ENCODE measurements around the gene TMEM248. TPM values are rescaled to one million over a fixed set of nuclear protein-coding genes. Genes with fewer than 3 reads are reported as not detected.
"Not testable (repeated sequence)": the region's sequence is repeated elsewhere in the genome, so short reads cannot be mapped to it uniquely, and the experiment has no call there.

TMEM248 gene
- total RNA-seq, 3 donors from 2014 or later: 101 to 130 (median 111) TPM

DNA sequence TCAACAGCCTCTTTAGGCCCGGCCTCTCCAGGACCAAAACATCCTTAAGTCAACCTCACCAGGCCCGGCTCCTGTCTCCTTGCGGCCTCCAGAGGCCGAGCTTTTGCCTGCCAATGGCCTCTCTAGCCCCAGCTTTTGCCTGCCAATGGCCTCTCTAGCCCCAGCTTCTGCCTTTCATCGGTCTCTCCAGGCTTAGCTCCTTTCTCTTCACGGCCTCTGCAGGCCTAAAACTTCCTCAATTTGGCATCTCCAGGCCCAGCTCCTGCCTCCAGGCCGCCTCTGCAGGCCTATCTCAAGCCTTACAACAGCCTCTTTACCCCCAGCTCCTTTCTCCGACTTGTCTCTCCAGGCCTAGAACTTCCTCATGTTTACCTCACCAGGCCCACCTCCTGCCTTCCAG is 15.7 kb upstream of the TMEM248 start:
- Histone ChIP-seq H3K9me3 (no peaks in the 10 kb centered on the region), H3K36me3 (ENCODE audit: low read depth) (no peaks in the 10 kb centered on the region)
- intact Hi-C loops (cut with DNase I, micrococcal nuclease): no loop called here

DNA sequence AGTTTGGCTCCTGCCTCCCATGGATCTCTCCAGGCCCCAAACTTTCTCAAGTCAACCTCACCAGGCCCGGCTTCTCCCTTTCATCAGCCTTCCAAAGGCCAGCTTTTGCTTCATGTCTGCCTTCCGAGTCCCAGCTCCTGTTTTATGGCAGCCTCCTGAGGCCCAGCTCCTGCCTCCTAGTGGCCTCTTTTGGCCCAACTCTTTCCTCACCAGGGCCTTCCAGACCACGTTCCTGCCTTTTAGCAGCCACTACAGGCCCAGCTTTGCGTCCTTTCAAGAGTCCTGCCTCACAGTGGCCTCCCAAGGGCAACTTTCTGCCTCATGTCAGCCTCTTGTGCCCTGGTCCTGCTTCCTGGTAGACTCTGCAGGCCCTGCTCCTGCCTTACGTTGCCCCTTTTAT is 15.3 kb upstream of the TMEM248 start:
- H3K4me3 ChIP-seq: no peak overlapping the region
- H3K36me3 ChIP-seq (ENCODE audit: low read depth): no peaks in the 10 kb centered on the region
- DNase-seq: no peak
- TF ChIP-seq, protein P1, sequence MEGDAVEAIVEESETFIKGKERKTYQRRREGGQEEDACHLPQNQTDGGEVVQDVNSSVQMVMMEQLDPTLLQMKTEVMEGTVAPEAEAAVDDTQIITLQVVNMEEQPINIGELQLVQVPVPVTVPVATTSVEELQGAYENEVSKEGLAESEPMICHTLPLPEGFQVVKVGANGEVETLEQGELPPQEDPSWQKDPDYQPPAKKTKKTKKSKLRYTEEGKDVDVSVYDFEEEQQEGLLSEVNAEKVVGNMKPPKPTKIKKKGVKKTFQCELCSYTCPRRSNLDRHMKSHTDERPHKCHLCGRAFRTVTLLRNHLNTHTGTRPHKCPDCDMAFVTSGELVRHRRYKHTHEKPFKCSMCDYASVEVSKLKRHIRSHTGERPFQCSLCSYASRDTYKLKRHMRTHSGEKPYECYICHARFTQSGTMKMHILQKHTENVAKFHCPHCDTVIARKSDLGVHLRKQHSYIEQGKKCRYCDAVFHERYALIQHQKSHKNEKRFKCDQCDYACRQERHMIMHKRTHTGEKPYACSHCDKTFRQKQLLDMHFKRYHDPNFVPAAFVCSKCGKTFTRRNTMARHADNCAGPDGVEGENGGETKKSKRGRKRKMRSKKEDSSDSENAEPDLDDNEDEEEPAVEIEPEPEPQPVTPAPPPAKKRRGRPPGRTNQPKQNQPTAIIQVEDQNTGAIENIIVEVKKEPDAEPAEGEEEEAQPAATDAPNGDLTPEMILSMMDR (IDR thresholded peaks at IDR 0.05): no peak
- peak; percentile 20 for ATAC-seq
- no peaks in the 10 kb centered on the region for H3K9me3 ChIP-seq
- no peaks in the 10 kb centered on the region for H3K4me1 ChIP-seq (ENCODE audit: low read depth)
- intact Hi-C loops (cut with DNase I, micrococcal nuclease): no loop called here

More for the DNA sequence above, 15.7 kb upstream of the TMEM248 start:
- ATAC-seq: no peak
- Histone ChIP-seq H3K4me3 (no peak overlapping the region), H3K4me1 (ENCODE audit: low read depth) (no peaks in the 10 kb centered on the region)
- DNase-seq: no peak
- TF ChIP-seq, protein P1 (IDR thresholded peaks at IDR 0.05): no peak

DNA sequence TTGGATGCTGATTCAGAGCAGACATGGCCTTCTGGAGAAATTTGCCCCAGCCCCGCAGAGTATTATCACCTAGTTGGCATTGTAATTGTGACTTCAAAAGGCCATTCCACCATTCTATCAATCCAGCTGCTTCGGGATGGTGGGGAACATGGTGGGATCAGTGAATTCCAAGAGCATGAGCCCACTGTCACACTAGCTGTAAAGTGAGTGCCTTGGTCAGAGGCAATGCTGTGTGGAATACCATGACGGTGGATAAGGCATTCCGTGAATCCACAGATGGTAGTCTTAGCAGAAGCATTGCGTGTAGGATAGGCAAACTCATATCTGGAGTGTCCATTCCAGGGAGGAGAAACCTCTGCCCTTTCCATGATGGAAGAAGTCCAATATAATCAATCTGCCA is 13.3 kb upstream of the TMEM248 start:
- no peak for DNase-seq
- TF ChIP-seq, protein P1 (IDR thresholded peaks at IDR 0.05): no peak
- no peak for ATAC-seq
- no peaks in the 10 kb centered on the region for H3K4me1 ChIP-seq (ENCODE audit: low read depth)
- intact Hi-C loops (cut with DNase I, micrococcal nuclease): no loop called here
- H3K4me3 ChIP-seq: no peak overlapping the region
- no peaks in the 10 kb centered on the region for H3K36me3 ChIP-seq (ENCODE audit: low read depth)
- no peaks in the 10 kb centered on the region for H3K9me3 ChIP-seq

DNA sequence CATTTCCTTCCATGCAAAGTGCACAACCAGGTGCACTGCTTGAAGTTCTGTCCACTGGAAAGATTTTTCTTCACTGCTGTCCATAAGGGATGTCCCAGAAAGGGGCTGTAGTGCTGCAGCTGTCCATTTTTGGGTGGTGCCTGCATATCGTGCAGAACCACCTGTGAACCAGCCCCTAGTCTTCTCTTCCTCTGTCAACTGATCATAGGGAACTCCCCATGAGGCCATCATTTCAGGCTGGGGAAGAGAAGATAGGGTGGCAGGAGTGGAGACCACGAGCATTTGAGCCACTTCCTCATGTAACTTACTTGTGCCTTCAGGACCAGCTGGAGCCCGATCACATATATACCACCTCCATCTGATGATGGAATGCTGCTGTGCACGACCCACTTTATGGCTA is 12.4 kb upstream of the TMEM248 start:
- intact Hi-C loops (cut with DNase I, micrococcal nuclease); H3K4me3 ChIP-seq; H3K9me3 ChIP-seq; DNase-seq; H3K4me1 ChIP-seq (ENCODE audit: low read depth); ATAC-seq; H3K36me3 ChIP-seq (ENCODE audit: low read depth): not testable (repeated sequence)

DNA sequence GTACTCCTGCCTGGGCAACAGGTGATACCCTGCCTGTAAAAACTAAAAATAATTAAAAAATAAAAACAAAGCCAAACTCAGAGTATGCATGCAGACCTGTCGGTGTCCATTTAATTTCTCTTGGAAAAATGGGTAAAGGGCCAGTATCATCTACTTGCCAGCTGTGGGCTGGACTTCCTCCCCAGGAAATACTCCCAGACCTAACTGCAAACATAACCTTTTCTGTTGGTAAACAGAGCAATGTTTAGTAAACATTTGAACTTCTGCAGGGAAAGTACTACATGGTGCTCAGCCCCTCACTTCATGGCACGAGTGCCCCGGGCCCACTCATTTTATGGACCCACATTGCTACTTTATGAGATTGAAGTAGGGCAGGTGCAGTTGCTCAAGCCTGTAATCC is 10.2 kb upstream of the TMEM248 start:
- Histone ChIP-seq H3K4me1 (ENCODE audit: low read depth) (no peaks in the 10 kb centered on the region), H3K36me3 (ENCODE audit: low read depth) (no peaks in the 10 kb centered on the region), H3K9me3 (no peaks in the 10 kb centered on the region), H3K4me3 (no peak overlapping the region)
- no peak for ATAC-seq
- TF ChIP-seq, protein P1 (IDR thresholded peaks at IDR 0.05): no peak
- no peak for DNase-seq
- intact Hi-C loops (cut with DNase I, micrococcal nuclease): no loop called here

DNA sequence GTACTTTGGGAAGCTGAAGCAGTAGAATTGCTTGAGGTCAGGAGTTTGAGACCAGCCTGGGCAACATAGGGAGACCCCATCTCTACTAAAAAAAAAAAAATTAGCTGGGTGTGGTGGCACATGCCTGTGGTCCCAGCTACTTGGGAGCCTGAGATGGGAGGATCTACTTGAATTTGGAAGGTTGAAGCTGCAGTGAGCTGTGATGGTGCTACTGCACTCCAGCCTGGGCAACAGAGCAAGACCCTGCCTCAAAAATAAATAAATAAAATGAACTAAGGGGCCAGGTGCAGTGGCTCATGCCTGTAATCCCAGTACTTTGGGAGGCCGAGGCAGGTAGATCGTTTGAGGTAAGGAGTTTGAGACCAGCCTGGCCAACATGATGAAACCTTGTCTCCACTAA is 9.8 kb upstream of the TMEM248 start:
- H3K4me3 ChIP-seq; H3K4me1 ChIP-seq (ENCODE audit: low read depth); H3K9me3 ChIP-seq; ATAC-seq; intact Hi-C loops (cut with DNase I, micrococcal nuclease); H3K36me3 ChIP-seq (ENCODE audit: low read depth); DNase-seq: not testable (repeated sequence)

DNA sequence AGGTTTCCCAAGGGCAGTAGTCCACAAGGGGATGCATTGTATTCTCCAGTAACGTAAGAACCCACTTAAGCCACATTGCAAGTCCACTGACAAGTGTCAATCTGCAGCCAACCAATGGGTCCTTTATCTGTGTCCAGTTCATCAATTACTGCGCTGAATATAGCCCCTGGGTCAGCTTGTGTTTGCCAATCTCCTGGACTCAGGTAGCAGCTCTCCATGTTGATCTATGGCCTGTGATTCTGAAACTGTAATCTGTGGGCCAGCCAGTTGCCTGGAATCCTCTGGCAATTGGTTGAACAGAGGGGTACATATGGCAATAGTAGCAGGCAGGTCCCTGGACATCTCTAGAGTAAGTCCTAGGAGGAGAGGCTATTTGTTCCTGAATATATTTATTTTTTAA is 8.8 kb upstream of the TMEM248 start:
- DNase-seq (no peak), ATAC-seq (no peak)
- no peaks in the 10 kb centered on the region for H3K36me3 ChIP-seq (ENCODE audit: low read depth)
- intact Hi-C loops (cut with DNase I, micrococcal nuclease): no loop called here
- TF ChIP-seq, protein P1 (IDR thresholded peaks at IDR 0.05): no peak
- no peaks in the 10 kb centered on the region for H3K4me1 ChIP-seq (ENCODE audit: low read depth)
- H3K9me3 ChIP-seq: no peaks in the 10 kb centered on the region
- H3K4me3 ChIP-seq: no peak overlapping the region
